ENCODE results near the gene SNAP47. TPM values are rescaled to one million over a fixed set of nuclear protein-coding genes. Genes with fewer than 3 reads are reported as not detected.
A peak's percentile ranks its signal among the peaks of the same experiment; 100 is the strongest.

Gene SNAP47
- polyA plus RNA-seq, 1 experiment, result 32.8 TPM

DNA sequence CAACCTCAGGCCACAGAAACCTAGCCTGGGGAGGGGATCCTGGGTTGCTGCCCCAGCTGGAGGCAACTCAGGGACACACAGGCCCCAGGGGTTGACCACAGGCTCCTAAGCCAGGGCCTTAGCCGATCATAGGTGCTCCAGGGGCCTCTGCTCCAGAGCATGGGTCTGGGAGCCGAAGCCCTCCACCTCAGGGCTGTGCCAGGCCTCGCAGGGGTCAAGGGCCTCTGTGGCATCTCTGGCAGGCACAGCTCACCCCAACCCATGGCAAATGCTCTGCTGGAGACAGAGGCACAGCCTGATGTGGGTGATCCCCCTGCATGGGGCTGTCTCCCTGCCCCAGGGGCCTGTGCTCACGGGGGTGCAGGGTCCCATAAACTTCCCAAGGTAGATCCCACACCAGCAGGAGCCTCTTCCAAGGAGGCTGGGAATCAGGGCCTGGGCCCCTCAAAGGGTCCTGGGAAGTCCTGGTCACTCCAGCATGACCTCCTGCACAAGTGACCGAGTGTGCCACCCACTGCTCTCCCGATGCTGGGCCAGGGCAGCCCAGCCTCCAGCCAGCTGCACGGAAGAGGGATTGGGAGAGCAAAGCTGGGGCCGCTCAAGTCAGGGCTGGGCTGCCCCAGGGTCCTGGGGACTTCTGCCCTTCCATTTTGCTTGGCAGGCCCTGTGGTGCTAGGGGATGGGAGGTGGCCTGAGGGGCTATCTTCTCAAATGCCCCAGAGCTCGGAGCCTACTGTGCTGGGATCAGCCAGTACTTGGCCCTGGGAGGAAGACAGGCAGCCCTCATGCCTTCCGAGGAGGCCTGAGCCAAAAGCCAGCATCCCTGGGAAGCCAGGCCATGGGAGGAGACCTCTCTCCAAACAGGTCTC, 58.1 kb downstream of the SNAP47 start:
- H3K27me3 ChIP-seq (ENCODE audit: control insufficient read depth, insufficient read depth, low read length), result no peaks in the 10 kb centered on the region
- no peaks in the 10 kb centered on the region for H3K36me3 ChIP-seq (ENCODE audit: control insufficient read depth, insufficient read depth, low read length)
- DNase-seq (ENCODE audit: low read depth), result no peak
- no peak overlapping the region for H3K4me3 ChIP-seq (ENCODE audit: low read depth, low read length)
- TF ChIP-seq CTCF (IDR thresholded peaks at IDR 0.05; ENCODE audit: insufficient read depth, low read depth, low read length), result no peak
- POLR2A ChIA-PET, result interaction anchor here (0.5 kb wide), 1 partner anchor 35 kb away, joined by 3 read pairs; no protein-coding TSS in a partner anchor
- CTCF ChIA-PET, result interaction anchor here (0.5 to 2.0 kb wide), 8 partner anchors 10 to 162 kb away, joined by 3 to 7 read pairs (median 4); no protein-coding TSS in a partner anchor

DNA sequence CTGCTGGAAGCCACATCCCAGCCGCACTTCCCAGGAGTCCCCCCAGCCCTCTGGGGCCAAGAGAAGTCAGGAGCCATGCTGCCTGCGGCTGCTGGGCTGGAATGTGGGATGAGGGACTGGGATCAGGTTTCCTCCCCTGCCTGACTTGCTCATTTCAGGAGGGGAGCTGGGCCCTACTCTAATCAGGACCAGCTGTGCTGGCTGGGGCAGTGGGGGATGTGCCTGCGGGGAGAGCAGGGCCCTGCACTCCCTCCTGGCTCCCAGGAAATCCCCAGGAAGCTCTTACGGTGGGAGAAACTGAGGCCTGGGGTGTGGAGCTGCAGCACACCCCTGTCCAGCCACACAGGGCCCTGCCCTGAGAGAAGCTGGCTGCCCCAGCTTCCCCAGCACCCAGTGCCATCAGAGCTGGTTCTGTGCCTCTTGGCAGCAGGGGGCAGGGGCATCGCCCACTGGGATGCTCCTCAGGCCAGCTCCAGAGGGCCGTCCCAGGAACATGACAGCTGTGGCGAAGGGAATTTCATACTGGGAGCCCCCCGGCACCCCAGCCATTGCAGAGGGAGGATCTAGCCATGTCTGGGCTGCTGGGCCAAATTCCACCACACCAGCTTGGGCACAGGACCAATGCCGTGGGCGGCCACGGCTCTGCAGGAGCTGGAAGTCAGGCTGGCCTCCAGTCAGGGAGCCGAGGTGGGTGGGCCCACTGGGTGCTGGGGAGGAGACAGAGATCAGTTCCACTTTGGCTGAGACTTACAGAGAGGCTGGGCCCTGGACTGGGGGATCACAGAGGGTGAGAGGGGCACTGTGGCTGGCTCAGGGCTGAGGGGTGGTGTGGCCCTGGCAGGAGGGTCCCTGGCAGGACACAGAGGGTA, 58.9 kb downstream of the SNAP47 start:
- ChIA-PET CTCF (interaction anchor here (0.8 to 2.0 kb wide), 10 partner anchors 9 to 161 kb away, joined by 3 to 7 read pairs (median 3); no protein-coding TSS in a partner anchor), POLR2A (interaction anchor here (0.5 kb wide), 2 partner anchors 17 to 36 kb away, joined by 3 to 5 read pairs; no protein-coding TSS in a partner anchor)
- H3K4me3 ChIP-seq (ENCODE audit: low read depth, low read length), result 0 out of 2 replicates have a peak overlapping the region, but pooled peaks have one; percentile 7

DNA sequence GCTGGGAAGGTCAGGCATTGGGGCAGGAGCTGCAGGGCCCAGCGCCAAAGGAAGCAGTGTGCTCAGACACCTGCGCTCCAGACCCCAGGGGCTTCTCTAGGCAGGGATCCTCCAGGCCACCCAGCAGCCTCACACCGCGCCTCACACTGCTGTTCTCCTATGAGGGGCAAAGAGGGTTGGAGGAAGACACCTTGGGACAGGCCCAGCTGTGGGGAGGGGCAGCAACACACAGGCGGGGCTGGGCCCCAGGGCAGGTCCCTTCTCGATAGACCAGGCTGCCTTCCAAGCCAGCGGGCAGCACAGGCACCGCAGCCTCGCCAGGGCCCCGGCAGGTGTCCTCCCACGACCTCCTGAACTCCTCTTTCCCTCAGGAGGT, 59.6 kb downstream of the SNAP47 start:
- POLR2A ChIA-PET, result no interaction called here
- CTCF ChIA-PET, result interaction anchor here (0.8 to 2.0 kb wide), 7 partner anchors 8 to 161 kb away, joined by 3 to 7 read pairs (median 3); no protein-coding TSS in a partner anchor
- Histone ChIP-seq H3K27me3 (ENCODE audit: control insufficient read depth, insufficient read depth, low read length) (no peaks in the 10 kb centered on the region), H3K36me3 (ENCODE audit: control insufficient read depth, insufficient read depth, low read length) (no peaks in the 10 kb centered on the region), H3K4me3 (ENCODE audit: low read depth, low read length) (0 out of 2 replicates have a peak overlapping the region, but pooled peaks have one; percentile 7)
- DNase-seq (ENCODE audit: low read depth), result no peak
- no peak for TF ChIP-seq CTCF (IDR thresholded peaks at IDR 0.05; ENCODE audit: insufficient read depth, low read depth, low read length)

More for the DNA sequence above, 58.9 kb downstream of the SNAP47 start:
- Histone ChIP-seq H3K27me3 (ENCODE audit: control insufficient read depth, insufficient read depth, low read length) (no peaks in the 10 kb centered on the region), H3K36me3 (ENCODE audit: control insufficient read depth, insufficient read depth, low read length) (no peaks in the 10 kb centered on the region)
- peak; percentile 10; the same call in 1 of the 2 replicates for TF ChIP-seq CTCF (IDR thresholded peaks at IDR 0.05; ENCODE audit: insufficient read depth, low read depth, low read length)
- peak; percentile 76 for DNase-seq (ENCODE audit: low read depth)

DNA sequence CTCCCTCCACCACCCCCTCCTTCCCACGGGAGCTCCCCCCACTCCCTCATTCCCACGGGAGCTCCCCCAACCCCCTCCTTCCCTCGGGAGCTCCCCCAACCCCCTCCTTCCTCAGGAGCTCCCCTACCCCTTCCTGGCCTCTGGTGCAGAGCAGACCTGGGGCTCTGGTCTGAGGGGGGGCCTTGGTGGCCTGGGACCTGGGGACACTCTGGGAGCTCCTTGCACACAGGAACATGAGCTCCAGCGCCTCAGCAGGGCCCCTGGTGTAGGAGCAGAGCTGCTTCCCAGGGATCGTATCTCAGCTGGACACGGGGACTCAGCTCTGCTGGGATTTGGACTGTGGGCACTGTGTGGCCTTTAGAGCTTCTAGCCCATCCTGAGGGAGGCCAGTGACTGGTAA, 60.5 kb downstream of the SNAP47 start:
- Histone ChIP-seq H3K4me3 (ENCODE audit: low read depth, low read length) (no peak overlapping the region), H3K27me3 (ENCODE audit: control insufficient read depth, insufficient read depth, low read length) (no peaks in the 10 kb centered on the region), H3K36me3 (ENCODE audit: control insufficient read depth, insufficient read depth, low read length) (no peaks in the 10 kb centered on the region)
- no peak for DNase-seq (ENCODE audit: low read depth)
- ChIA-PET CTCF (interaction anchor here (1.0 kb wide), 1 partner anchor 158 kb away, joined by 5 read pairs; no protein-coding TSS in a partner anchor), POLR2A (no interaction called here)
- no peak for TF ChIP-seq CTCF (IDR thresholded peaks at IDR 0.05; ENCODE audit: insufficient read depth, low read depth, low read length)

Data from BJ (cell line).